Heart right ventricle (tissue), 16 donors: ENCODE data around the gene SCARB1. TPM values are rescaled to one million over a fixed set of nuclear protein-coding genes. Genes with fewer than 3 reads are reported as not detected.

Experiments
- ATAC-seq, 8 donors: fragments of 200-7000 bp; cut with Tn5 transposase; one replicate each; pipeline ENCODE4 v1.9.1; 2020; ENCODE audit warnings: mild to moderate bottlenecking in 8 of 8, moderate library complexity in 8 of 8, moderate number of reproducible peaks in 1 of 8
- DNase-seq, 2 donors: peaks; one replicate each; pipeline ENCODE4 v3.0.0-alpha.2; 2020
- H3K27ac ChIP-seq, 10 donors: fragments of 200-600 bp; sonication (generic) in 2 of 10; one replicate each; pipeline versions ENCODE4 v1.5.0 to v1.8.0; 2020 to 2022; ENCODE audit warnings: mild to moderate bottlenecking in 3 of 10
- H3K27me3 ChIP-seq, 7 donors: fragments of 200-600 bp; one replicate each; pipeline ENCODE4 v1.8.0; 2021 to 2022; ENCODE audit warnings: mild to moderate bottlenecking in 2 of 7
- H3K36me3 ChIP-seq, 9 donors: fragments of 200-600 bp; sonication (generic) in 1 of 9; one replicate each; pipeline versions ENCODE4 v1.5.0 to v1.8.0; 2020 to 2022; ENCODE audit warnings: mild to moderate bottlenecking in 2 of 9
- H3K4me1 ChIP-seq, 9 donors: fragments of 200-600 bp; sonication (generic) in 1 of 9; one replicate each; pipeline versions ENCODE4 v1.5.0 to v1.8.0; 2020 to 2022; ENCODE audit warnings: mild to moderate bottlenecking in 4 of 9
- H3K4me3 ChIP-seq, 10 donors: fragments of 200-600 bp; sonication (generic) in 2 of 10; one replicate each; pipeline versions ENCODE4 v1.5.0 to v1.8.0; 2020 to 2022; ENCODE audit warnings: mild to moderate bottlenecking in 7 of 10, moderate library complexity in 2 of 10
- H3K9me3 ChIP-seq, 11 donors: fragments of 200-600 bp in 10 of 11; sonication (generic) in 2 of 11; one replicate each; pipeline versions ENCODE4 v1.5.0 to v1.8.0; 2013 to 2022; ENCODE audit warnings: mild to moderate bottlenecking in 2 of 11, control low read depth in 1 of 11, moderate library complexity in 1 of 11
- WGBS, 2 donors: extraction: QIAGEN DNeasy Blood & Tissue Kit; methylation state at CpG; one replicate each; pipeline ENCODE4 v1.1.7; 2013; ENCODE audit warnings: inconsistent platforms in 1 of 2; 5-methylcytosine and 5-hydroxymethylcytosine counted together
- intact Hi-C, 10 donors: fragments of 100-400 bp; cut with DNase I; formaldehyde crosslinking; loops; one replicate each; pipeline versions ENCODE4 v1.11.1 to v1.14.2; 2022
- polyA plus RNA-seq, 2 donors: library from polyadenylated mRNA; stranded (reverse); fragments of 200-250 nt; gene quantifications; one replicate each; pipeline ENCODE4 v1.2.3, GENCODE V29; 2013
- total RNA-seq, 10 donors: library from RNA; stranded (reverse); fragmentation: NEBNext Ultra II Directional in 3 of 10; extraction: Animal tissue kit (Norgen Biotek cat#: 25700) in 3 of 10; gene quantifications; one replicate each; pipeline versions ENCODE4 v1.2.1 to v1.2.4, GENCODE V29; 2021 to 2023
- TF ChIP-seq, protein P1 (sequence below), 9 donors: fragments of 200-600 bp; sonication (generic) in 2 of 9; IDR thresholded peaks; one replicate each; pipeline versions ENCODE4 v1.5.0 to v1.8.0; 2021 to 2022; ENCODE audit warnings: antibody characterized with exemption in 9 of 9, mild to moderate bottlenecking in 5 of 9, moderate library complexity in 1 of 9
- donor health status: Arrhythmogenic right ventricular cardiomyopathy.
- donor health status: ischemic (EF 13 %, LVEDD 7.1; RV severe dilation, severe dysfunction).
- donor health status: healthy with polysubstance abuse.
- donor health status: DM: no; HTN: yes; CAD: no.
- donor health status: DM: no; HTN: no; CAD: no.
- donor health status: ischemic (EF 25% LVEDD 6.9; RV normal size, moderate dysfunction).
- donor health status: ischemic (EF 25% LVEDD 5.7; RV mildly dilated, moderate dysfunction).
- donor health status: healthy.
- donor health status: DM: yes; HTN: yes; CAD: no.
- donor health status: Ischemic cardiomyopathy.
- donor health status: ischemic (EF 35%, LVEDD 5.7; RV mildly dilated, moderate dysfunction).
- donor health status: nonischemic (EF 11% LVEDD 7.7; RV severe dilation, severe dysfunction).
- donor health status: DM: yes; HTN: yes; CAD: no.
- donor health status: PGD.
- donor health status: ischemic (EF 29% LVEDD 5.4; RV normal size, mild dysfunction).
- donor health status: nonischemic (EF 23%, LVEDD 6.1; RV moderate dilation, normal function).

Gene SCARB1
- total and polyA plus RNA-seq, 12 donors, result 7.7 to 19.9 (median 11.5) TPM

DNA sequence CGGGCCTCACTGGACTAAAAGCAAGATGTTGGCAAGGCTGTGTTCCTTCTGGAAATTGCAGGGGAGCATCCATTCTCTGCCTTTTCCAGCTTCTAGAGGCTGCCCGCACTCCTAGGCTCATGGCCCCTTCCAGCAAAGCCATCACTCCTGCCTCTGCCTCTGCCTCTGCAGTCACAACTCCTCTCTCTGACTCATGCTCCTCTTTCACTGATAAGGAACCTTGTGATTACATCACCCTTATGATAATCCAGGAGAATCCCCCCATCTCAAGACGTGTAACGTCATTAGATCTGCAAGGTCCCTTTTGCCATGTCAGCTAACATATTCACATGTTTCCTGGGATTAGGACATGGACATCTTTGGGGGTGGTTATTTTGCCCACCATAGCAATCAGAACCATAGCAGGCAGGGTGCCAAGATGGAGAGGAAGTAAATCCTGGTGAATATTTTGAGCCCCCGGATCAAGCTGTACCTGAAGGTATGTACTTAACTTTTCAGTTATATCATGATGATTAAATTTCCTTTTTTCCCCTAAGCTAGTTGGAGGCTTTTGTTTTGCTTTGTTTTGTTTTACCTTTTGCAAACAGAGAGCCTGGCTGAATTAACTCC lies 123.6 kb downstream of the SCARB1 start:
- 86 to 90% methylated on average over 5 of the region's 5 CpGs for WGBS, 2 donors
- Histone ChIP-seq H3K4me3 (no peak overlapping the region), H3K36me3 (no peaks in the 10 kb centered on the region), H3K27ac (peak overlapping the region in 4 of 10 donors; percentile 41 to 72 (median 54)), H3K4me1 (peaks cover 3 to 45% (median 10%) of the 10 kb centered on the region in 9 donors), H3K27me3 (no peaks in the 10 kb centered on the region), H3K9me3 (peaks cover 0 to 7% (median 0%) of the 10 kb centered on the region in 11 donors)
- intact Hi-C loops, result no loop called here
- DNase-seq (no peak), ATAC-seq (no peak)
- TF ChIP-seq, protein P1, sequence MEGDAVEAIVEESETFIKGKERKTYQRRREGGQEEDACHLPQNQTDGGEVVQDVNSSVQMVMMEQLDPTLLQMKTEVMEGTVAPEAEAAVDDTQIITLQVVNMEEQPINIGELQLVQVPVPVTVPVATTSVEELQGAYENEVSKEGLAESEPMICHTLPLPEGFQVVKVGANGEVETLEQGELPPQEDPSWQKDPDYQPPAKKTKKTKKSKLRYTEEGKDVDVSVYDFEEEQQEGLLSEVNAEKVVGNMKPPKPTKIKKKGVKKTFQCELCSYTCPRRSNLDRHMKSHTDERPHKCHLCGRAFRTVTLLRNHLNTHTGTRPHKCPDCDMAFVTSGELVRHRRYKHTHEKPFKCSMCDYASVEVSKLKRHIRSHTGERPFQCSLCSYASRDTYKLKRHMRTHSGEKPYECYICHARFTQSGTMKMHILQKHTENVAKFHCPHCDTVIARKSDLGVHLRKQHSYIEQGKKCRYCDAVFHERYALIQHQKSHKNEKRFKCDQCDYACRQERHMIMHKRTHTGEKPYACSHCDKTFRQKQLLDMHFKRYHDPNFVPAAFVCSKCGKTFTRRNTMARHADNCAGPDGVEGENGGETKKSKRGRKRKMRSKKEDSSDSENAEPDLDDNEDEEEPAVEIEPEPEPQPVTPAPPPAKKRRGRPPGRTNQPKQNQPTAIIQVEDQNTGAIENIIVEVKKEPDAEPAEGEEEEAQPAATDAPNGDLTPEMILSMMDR (IDR thresholded peaks at IDR 0.05), result no peak

DNA sequence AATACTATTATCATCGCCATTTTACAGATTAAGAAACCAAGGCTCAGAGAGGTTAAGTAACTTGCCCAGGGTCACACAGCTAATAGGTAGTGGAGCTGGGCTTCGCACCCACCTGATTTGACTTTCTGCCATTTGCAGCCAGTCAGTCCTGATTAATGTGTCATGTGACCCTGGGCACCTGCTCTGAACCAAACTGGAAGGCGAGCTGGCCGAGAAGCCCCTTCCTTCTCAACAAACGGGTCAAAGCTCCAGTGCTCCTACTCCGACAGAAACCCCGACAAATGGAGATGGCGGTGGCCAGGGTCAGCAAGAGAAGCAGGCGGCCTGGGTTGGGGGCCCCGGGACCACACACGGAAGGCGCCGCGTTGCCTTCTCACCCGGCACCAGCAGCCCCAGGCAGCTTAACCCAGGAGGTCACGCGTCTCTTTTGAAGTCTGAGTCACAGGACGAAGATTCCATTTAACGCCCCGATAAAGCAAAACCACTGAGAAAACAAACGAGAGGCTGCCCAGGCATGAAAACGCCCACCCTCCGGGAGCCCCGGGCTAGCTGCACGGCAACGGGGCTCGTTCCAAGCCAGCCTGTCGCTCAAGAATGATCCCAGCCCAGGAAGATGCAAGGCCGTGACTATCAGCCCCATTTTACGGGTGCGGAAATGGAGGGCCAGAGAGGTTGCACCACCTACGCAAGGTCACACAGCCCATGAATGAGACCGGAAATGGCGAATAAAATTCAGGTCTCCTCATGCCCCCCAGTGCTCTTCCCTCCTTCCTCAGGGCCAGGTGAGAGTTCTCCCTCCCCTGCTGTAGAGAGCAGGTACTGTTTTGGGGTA lies 124.8 kb downstream of the SCARB1 start:
- Histone ChIP-seq H3K27ac (no peak overlapping the region), H3K4me1 (peaks cover 3 to 50% (median 9%) of the 10 kb centered on the region in 9 donors), H3K9me3 (peaks cover 0 to 7% (median 0%) of the 10 kb centered on the region in 11 donors), H3K27me3 (no peaks in the 10 kb centered on the region), H3K36me3 (no peaks in the 10 kb centered on the region), H3K4me3 (no peak overlapping the region)
- intact Hi-C loops, result no loop called here
- DNase-seq, result no peak
- WGBS, 2 donors, result 72 to 79% methylated on average over 34 of the region's 34 CpGs
- TF ChIP-seq, protein P1 (IDR thresholded peaks at IDR 0.05), result no peak
- no peak for ATAC-seq

DNA sequence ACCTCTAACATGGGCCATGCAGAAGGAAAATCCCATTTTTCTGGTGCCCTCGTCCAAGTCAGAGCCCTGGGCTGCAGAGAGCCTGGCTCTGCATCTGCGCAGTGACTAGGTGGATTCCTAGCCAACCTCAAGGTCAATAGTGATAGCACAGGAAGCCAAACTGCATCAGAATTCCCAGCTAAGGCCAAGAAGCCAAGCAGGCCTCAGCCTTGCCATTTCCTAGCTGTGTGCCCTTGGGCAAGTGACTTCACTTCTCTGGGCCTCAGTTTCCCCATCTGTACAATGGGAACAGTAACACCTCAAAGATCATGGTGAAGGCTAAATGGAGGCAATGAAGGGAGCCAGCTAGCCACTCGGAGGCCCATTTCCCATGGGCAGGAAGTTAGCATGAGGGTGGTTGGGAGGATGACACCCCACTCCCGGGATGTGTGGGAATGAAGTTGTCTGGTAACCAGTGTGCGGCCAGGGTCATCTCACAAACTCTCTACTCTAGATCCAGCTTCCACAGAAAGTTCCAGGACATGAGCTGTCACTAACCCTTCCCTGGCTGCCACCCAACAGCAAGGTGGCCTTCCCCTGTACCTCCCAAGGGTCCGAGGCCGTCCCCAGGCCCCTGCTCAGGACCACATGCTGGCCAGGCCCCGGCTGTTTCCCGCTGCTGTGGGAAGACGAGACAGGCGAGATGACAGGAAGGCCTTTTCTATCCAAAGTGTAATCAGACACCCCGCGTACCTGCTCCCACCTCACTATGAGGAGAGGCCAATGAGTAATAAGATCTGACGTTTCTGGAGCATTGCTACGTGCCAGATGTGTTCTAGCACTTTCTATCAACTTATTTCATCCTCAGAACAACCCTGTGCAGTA lies 125.7 kb downstream of the SCARB1 start:
- ATAC-seq (no peak), DNase-seq (no peak)
- Histone ChIP-seq H3K4me3 (no peak overlapping the region), H3K27me3 (no peaks in the 10 kb centered on the region), H3K27ac (peak overlapping the region in 1 of 10 donors; percentile 78), H3K4me1 (peaks cover 3 to 59% (median 11%) of the 10 kb centered on the region in 9 donors), H3K36me3 (no peaks in the 10 kb centered on the region), H3K9me3 (peaks cover 0 to 7% (median 0%) of the 10 kb centered on the region in 11 donors)
- intact Hi-C loops, result no loop called here
- TF ChIP-seq, protein P1 (IDR thresholded peaks at IDR 0.05), result no peak
- 82 to 91% methylated on average over 15 of the region's 15 CpGs for WGBS, 2 donors

DNA sequence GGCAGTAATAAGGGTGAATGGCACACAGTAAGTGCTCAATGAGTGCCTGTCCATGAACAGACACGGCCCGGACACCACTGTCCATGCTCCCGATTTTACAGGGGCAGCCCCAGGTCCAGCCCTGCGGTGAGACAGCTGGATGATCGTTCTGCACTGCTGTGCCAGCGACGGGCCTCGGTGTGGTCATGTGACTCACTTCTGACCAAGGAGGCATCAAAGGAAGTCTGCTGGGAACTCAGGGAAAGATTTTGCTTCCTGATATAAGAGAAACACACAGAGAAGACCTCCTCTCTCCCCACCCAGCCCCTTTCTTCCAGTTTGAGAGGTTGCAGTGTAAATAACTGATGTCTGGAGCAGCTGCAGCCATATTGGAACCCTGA lies 126.6 kb downstream of the SCARB1 start:
- intact Hi-C loops, result no loop called here
- no peak for DNase-seq
- Histone ChIP-seq H3K9me3 (peaks cover 0 to 8% (median 0%) of the 10 kb centered on the region in 11 donors), H3K4me1 (peaks cover 4 to 69% (median 21%) of the 10 kb centered on the region in 9 donors), H3K27me3 (no peaks in the 10 kb centered on the region), H3K27ac (peak overlapping the region in 1 of 10 donors; percentile 78), H3K36me3 (no peaks in the 10 kb centered on the region), H3K4me3 (peak overlapping the region in 1 of 10 donors; percentile 33)
- TF ChIP-seq, protein P1 (IDR thresholded peaks at IDR 0.05), result no peak
- 76 to 88% methylated on average over 8 of the region's 8 CpGs for WGBS, 2 donors
- ATAC-seq, result peak in 1 of 8 donors; percentile 30
